ENCODE data around the gene SMARCD2.
A peak's percentile ranks its signal among the peaks of the same experiment; 100 is the strongest.
"Not testable (repeated sequence)": the region's sequence is repeated elsewhere in the genome, so short reads cannot be mapped to it uniquely, and the experiment has no call there.

Gene SMARCD2

GRCh38 chr17:63848834-63849689 is 6.6 kb upstream of the SMARCD2 start:
- no peak for FAIRE-seq

- FAIRE-seq, result no peak
Measured at GRCh38 chr17:63847525-63848249, 5.2 kb upstream of the SMARCD2 start.

- FAIRE-seq, result no peak
Measured at GRCh38 chr17:63845509-63845908, 3.0 kb upstream of the SMARCD2 start.

GRCh38 chr17:63843910-63844677 is 1.6 kb upstream of the SMARCD2 start:
- FAIRE-seq, result no peak

GRCh38 chr17:63843387-63843888 is 953 bp upstream of the SMARCD2 start:
- FAIRE-seq, result not testable (repeated sequence)

GRCh38 chr17:63842173-63842539 is 329 bp downstream of the SMARCD2 start:
- no peak for FAIRE-seq

GRCh38 chr17:63841350-63842172 is 924 bp downstream of the SMARCD2 start:
- FAIRE-seq, result no peak

GRCh38 chr17:63840591-63841349 is 1.7 kb downstream of the SMARCD2 start:
- no peak for FAIRE-seq

GRCh38 chr17:63838631-63839171 is 3.8 kb downstream of the SMARCD2 start:
- FAIRE-seq, result no peak

GRCh38 chr17:63837962-63838600 is 4.4 kb downstream of the SMARCD2 start:
- FAIRE-seq, result no peak

- no peak for FAIRE-seq
Measured at GRCh38 chr17:63837480-63837879, 5.0 kb downstream of the SMARCD2 start.

- FAIRE-seq, result no peak
Measured at GRCh38 chr17:63836811-63837210, 5.7 kb downstream of the SMARCD2 start.

GRCh38 chr17:63835167-63835720 is 7.2 kb downstream of the SMARCD2 start:
- FAIRE-seq, result no peak

GRCh38 chr17:63834431-63835166 is 7.9 kb downstream of the SMARCD2 start:
- FAIRE-seq, result peak; percentile 60

- FAIRE-seq, result no peak
Measured at GRCh38 chr17:63833741-63834373, 8.6 kb downstream of the SMARCD2 start.

GRCh38 chr17:63833026-63833740 is 9.3 kb downstream of the SMARCD2 start:
- no peak for FAIRE-seq

GRCh38 chr17:63832455-63832854 is 10.0 kb downstream of the SMARCD2 start:
- no peak for FAIRE-seq

- FAIRE-seq, result no peak
Measured at GRCh38 chr17:63832014-63832413, 10.5 kb downstream of the SMARCD2 start.

Data from TTC549 (cell line).